SIG-M5 treated with dmso at 0.1 percent for 504 hours (cell line): ENCODE data around the gene METRN.
"Not testable (repeated sequence)": the region's sequence is repeated elsewhere in the genome, so short reads cannot be mapped to it uniquely, and the experiment has no call there.

Experiments used
- DNase-seq: peaks from one replicate; lab custom pipeline; 2025; ENCODE audit not compliant: unreplicated experiment; lab: John Stamatoyannopoulos, UW

METRN gene

GRCh38 chr16:754121-754607, 39.2 kb downstream of the METRN start:
- DNase-seq, result not testable (repeated sequence)

GRCh38 chr16:754656-755055, 39.7 kb downstream of the METRN start:
- DNase-seq, result peak; percentile 48

GRCh38 chr16:756428-756827, 41.5 kb downstream of the METRN start:
- DNase-seq, result no peak

GRCh38 chr16:759110-759910, 44.4 kb downstream of the METRN start:
- DNase-seq, result no peak

- DNase-seq, result no peak
These were observed 45.1 kb downstream of the METRN start for GRCh38 chr16:760065-760464.

GRCh38 chr16:760545-761343, 45.8 kb downstream of the METRN start, which contains the start of gene MSLN:
Gene MSLN, plus strand, starts transcription at chr16:760734. Its CDS starts 1,947 bp downstream, at chr16:762681.
- DNase-seq, result no peak

GRCh38 chr16:761625-762513, 47.0 kb downstream of the METRN start:
- DNase-seq, result no peak

GRCh38 chr16:762595-763268, 47.8 kb downstream of the METRN start:
- DNase-seq, result no peak

GRCh38 chr16:763369-764183, 48.7 kb downstream of the METRN start:
- no peak for DNase-seq

GRCh38 chr16:764184-764750, 49.3 kb downstream of the METRN start:
- DNase-seq, result no peak

GRCh38 chr16:764848-765487, 50.0 kb downstream of the METRN start:
- DNase-seq, result no peak

- no peak for DNase-seq
These were observed 50.6 kb downstream of the METRN start for GRCh38 chr16:765488-765865.

- DNase-seq, result no peak
These were observed 51.3 kb downstream of the METRN start for GRCh38 chr16:766008-766819.

GRCh38 chr16:766820-767640, 52.1 kb downstream of the METRN start:
- no peak for DNase-seq

GRCh38 chr16:767743-768235, 52.9 kb downstream of the METRN start:
- DNase-seq, result no peak

- no peak for DNase-seq
These were observed 53.5 kb downstream of the METRN start for GRCh38 chr16:768428-768827.
